Measurements from ENCODE around the gene IL22RA2.

DNA sequence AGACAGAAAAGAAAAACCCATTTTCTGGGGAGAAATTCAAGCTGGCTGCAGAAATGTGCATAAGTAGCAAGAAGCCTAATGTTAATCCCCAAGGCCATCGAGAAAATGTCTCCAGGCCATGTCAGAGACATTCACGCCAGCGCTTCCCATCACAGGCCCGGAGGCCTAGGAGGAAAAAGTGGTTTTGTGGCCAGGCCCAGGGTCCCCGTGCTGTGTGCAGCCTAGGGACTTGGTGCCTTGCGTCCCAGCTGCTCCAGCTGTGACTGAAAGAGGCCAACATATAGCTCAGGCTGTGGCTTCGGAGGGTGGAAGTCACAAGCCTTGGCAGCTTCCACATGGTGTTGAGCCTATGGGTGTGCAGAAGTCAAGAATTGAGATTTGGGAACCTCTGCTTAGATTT is 34.8 kb upstream of the IL22RA2 start:
- TF ChIP-seq CTCF (IDR thresholded peaks at IDR 0.05) (no peak), POLR2A (IDR thresholded peaks at IDR 0.05) (no peak)
